ENCODE measurements around the gene NDUFA12. TPM values are rescaled to one million over a fixed set of nuclear protein-coding genes. Genes with fewer than 3 reads are reported as not detected.

NDUFA12 gene
- total RNA-seq, 1 donor: 66.6 TPM

DNA sequence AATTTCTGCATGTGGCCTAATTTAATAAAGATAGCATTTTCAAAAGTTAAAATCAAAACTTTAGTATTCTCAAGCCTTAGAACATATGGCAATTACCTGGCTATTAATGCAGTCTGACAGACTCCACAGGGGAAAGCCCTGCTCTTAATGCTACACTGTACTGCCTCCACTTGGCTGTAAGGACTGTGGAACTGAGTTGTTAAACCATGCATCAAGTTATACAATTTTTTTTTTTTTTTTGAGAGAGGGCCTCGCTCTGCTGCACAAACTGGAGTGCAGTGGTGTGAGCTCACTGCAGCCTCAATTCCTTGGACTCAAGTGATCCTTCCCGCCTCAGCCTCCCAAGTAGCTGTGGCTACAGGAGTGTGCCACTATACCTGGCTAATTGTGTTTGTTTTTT is 19.0 kb upstream of the NDUFA12 start:
- no peak overlapping the region for H3K4me2 ChIP-seq (ENCODE audit: insufficient read depth, low read length)
- TF ChIP-seq, protein P1, sequence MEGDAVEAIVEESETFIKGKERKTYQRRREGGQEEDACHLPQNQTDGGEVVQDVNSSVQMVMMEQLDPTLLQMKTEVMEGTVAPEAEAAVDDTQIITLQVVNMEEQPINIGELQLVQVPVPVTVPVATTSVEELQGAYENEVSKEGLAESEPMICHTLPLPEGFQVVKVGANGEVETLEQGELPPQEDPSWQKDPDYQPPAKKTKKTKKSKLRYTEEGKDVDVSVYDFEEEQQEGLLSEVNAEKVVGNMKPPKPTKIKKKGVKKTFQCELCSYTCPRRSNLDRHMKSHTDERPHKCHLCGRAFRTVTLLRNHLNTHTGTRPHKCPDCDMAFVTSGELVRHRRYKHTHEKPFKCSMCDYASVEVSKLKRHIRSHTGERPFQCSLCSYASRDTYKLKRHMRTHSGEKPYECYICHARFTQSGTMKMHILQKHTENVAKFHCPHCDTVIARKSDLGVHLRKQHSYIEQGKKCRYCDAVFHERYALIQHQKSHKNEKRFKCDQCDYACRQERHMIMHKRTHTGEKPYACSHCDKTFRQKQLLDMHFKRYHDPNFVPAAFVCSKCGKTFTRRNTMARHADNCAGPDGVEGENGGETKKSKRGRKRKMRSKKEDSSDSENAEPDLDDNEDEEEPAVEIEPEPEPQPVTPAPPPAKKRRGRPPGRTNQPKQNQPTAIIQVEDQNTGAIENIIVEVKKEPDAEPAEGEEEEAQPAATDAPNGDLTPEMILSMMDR (IDR thresholded peaks at IDR 0.05; ENCODE audit: extremely low read depth, low read depth, low read length): no peak
- H3K79me2 ChIP-seq (ENCODE audit: insufficient read depth, low read length): no peaks in the 10 kb centered on the region
- no peak overlapping the region for H3K4me3 ChIP-seq (ENCODE audit: insufficient read depth, low read length)
- H3K36me3 ChIP-seq (ENCODE audit: insufficient read depth, low read length): peaks cover 8% of the 10 kb centered on the region
- no peaks in the 10 kb centered on the region for H3K9me3 ChIP-seq (ENCODE audit: low read depth, low read length)
- no peak overlapping the region for H3K27ac ChIP-seq (ENCODE audit: low read depth, low read length)
- H3K4me1 ChIP-seq (ENCODE audit: insufficient read depth, low read length): no peaks in the 10 kb centered on the region
- H2AFZ ChIP-seq (ENCODE audit: low read length): no peak overlapping the region
- no peak for DNase-seq (ENCODE audit: insufficient read length, low spot score, missing footprints)
- no peaks in the 10 kb centered on the region for H3K27me3 ChIP-seq (ENCODE audit: insufficient read depth, low read length)
- H4K20me1 ChIP-seq (ENCODE audit: insufficient read depth, low read length): no peaks in the 10 kb centered on the region

DNA sequence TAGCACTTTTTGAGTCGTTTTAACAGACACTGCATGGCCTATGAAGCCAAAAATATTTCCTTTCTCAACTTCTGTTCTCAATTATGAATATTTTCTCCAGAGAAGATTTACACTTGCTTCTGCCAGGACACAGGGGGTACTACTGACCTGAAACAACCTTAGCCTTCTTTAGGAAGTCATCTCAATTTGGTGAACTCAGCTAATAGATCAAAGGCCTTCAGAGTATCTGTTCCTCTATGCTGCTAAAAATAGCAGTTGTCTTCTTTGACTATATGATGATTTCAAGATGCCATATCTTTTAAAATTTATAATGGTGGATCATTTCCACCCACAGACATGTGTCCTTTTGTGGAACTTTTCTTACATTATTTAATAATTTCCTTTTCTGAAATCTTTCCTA is 14.0 kb upstream of the NDUFA12 start:
- H3K4me1 ChIP-seq (ENCODE audit: insufficient read depth, low read length): no peaks in the 10 kb centered on the region
- no peak overlapping the region for H3K4me2 ChIP-seq (ENCODE audit: insufficient read depth, low read length)
- no peaks in the 10 kb centered on the region for H4K20me1 ChIP-seq (ENCODE audit: insufficient read depth, low read length)
- TF ChIP-seq, protein P1 (IDR thresholded peaks at IDR 0.05; ENCODE audit: extremely low read depth, low read depth, low read length): no peak
- no peaks in the 10 kb centered on the region for H3K27me3 ChIP-seq (ENCODE audit: insufficient read depth, low read length)
- no peaks in the 10 kb centered on the region for H3K36me3 ChIP-seq (ENCODE audit: insufficient read depth, low read length)
- H3K9me3 ChIP-seq (ENCODE audit: low read depth, low read length): no peaks in the 10 kb centered on the region
- no peak overlapping the region for H3K27ac ChIP-seq (ENCODE audit: low read depth, low read length)
- H3K4me3 ChIP-seq (ENCODE audit: insufficient read depth, low read length): no peak overlapping the region
- H3K79me2 ChIP-seq (ENCODE audit: insufficient read depth, low read length): no peaks in the 10 kb centered on the region
- no peak overlapping the region for H2AFZ ChIP-seq (ENCODE audit: low read length)
- no peak for DNase-seq (ENCODE audit: insufficient read length, low spot score, missing footprints)

DNA sequence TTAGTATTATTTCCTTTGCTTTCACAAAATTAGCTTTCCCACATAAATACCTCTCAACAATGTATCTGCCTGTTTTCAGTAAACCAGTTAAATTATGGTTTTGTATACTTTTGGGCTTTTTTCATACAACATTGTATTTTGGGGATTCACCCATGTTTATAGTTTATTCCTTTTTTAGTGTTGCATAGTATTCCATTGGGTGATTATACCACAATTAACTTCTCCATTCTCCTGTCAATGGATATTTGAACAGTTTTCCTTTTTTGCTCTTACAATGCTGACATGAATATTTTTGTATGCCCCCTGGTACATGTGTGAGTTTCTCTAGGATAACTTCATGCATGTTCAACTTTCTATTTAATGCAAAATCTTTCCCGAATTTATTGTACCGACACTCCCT is 12.6 kb upstream of the NDUFA12 start:
- Histone ChIP-seq H3K4me2 (ENCODE audit: insufficient read depth, low read length) (no peak overlapping the region), H3K27me3 (ENCODE audit: insufficient read depth, low read length) (no peaks in the 10 kb centered on the region), H3K79me2 (ENCODE audit: insufficient read depth, low read length) (no peaks in the 10 kb centered on the region), H3K27ac (ENCODE audit: low read depth, low read length) (no peak overlapping the region), H3K4me1 (ENCODE audit: insufficient read depth, low read length) (no peaks in the 10 kb centered on the region), H2AFZ (ENCODE audit: low read length) (no peak overlapping the region), H3K36me3 (ENCODE audit: insufficient read depth, low read length) (no peaks in the 10 kb centered on the region), H3K4me3 (ENCODE audit: insufficient read depth, low read length) (no peak overlapping the region), H3K9me3 (ENCODE audit: low read depth, low read length) (no peaks in the 10 kb centered on the region), H4K20me1 (ENCODE audit: insufficient read depth, low read length) (no peaks in the 10 kb centered on the region)
- TF ChIP-seq, protein P1 (IDR thresholded peaks at IDR 0.05; ENCODE audit: extremely low read depth, low read depth, low read length): no peak
- no peak for DNase-seq (ENCODE audit: insufficient read length, low spot score, missing footprints)

DNA sequence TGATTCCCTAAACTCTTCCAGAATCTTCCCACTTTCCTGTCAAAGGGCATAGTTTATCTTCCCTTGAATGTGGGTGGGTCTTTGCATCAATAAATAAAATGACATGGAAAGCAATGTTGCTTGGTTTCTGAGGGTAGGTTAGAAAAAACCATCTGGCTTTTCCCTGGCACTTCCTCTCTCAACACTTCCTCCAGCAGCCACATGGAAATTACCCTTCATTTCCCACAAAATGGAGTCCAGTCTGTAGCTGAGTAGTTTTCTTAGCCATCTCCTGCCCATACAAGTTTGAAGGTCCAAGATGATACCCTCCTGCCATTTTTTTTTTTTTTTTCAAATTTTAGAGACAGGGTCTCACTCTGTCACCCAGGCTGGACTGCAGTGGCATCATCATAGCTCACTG is 11.1 kb upstream of the NDUFA12 start:
- Histone ChIP-seq H3K27ac (ENCODE audit: low read depth, low read length) (no peak overlapping the region), H3K4me3 (ENCODE audit: insufficient read depth, low read length) (no peak overlapping the region), H4K20me1 (ENCODE audit: insufficient read depth, low read length) (no peaks in the 10 kb centered on the region), H3K9me3 (ENCODE audit: low read depth, low read length) (no peaks in the 10 kb centered on the region), H2AFZ (ENCODE audit: low read length) (no peak overlapping the region), H3K27me3 (ENCODE audit: insufficient read depth, low read length) (no peaks in the 10 kb centered on the region), H3K4me1 (ENCODE audit: insufficient read depth, low read length) (no peaks in the 10 kb centered on the region), H3K4me2 (ENCODE audit: insufficient read depth, low read length) (no peak overlapping the region), H3K79me2 (ENCODE audit: insufficient read depth, low read length) (no peaks in the 10 kb centered on the region), H3K36me3 (ENCODE audit: insufficient read depth, low read length) (no peaks in the 10 kb centered on the region)
- TF ChIP-seq, protein P1 (IDR thresholded peaks at IDR 0.05; ENCODE audit: extremely low read depth, low read depth, low read length): no peak
- no peak for DNase-seq (ENCODE audit: insufficient read length, low spot score, missing footprints)
